ENCODE measurements around the gene GSK3A. TPM values are rescaled to one million over a fixed set of nuclear protein-coding genes. Genes with fewer than 3 reads are reported as not detected.

The GSK3A gene
- total RNA-seq, 2 donors from 2014 or later, result 23.7 to 26.9 TPM

DNA sequence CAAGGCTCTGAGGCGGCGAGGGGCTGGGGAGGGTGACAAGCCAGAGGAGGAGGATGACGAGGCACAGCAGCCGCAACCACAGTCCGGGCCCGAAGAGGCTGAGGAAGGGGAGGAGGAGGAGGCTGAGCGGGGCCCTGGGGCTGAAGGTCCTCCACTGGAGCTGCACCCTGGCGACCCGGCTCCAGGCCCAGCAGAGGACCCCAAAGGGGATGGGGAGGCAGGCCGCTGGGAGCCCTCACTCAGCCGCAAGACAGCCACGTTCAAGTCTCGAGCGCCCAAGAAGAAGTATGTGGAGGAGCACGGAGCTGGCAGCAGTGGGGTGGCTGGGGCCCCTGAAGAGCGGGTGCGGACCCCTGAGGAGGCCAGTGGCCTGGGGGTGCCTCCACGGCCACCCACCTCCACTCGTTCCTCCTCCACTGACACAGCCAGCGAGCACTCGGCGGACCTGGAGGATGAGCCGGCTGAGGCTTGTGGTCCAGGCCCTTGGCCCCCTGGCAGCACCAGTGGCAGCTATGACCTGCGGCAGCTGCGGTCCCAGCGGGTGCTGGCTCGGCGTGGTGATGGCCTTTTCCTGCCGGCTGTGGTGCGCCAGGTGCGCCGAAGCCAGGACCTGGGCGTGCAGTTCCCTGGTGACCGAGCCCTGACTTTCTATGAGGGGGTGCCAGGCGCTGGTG lies 29.6 kb upstream of the GSK3A start:
- no peak for ATAC-seq (ENCODE audit: insufficient number of reproducible peaks, low FRiP score, low read depth)
- H3K27ac ChIP-seq, result peak overlapping the region; percentile 85 to 99
- TF ChIP-seq, protein P1, sequence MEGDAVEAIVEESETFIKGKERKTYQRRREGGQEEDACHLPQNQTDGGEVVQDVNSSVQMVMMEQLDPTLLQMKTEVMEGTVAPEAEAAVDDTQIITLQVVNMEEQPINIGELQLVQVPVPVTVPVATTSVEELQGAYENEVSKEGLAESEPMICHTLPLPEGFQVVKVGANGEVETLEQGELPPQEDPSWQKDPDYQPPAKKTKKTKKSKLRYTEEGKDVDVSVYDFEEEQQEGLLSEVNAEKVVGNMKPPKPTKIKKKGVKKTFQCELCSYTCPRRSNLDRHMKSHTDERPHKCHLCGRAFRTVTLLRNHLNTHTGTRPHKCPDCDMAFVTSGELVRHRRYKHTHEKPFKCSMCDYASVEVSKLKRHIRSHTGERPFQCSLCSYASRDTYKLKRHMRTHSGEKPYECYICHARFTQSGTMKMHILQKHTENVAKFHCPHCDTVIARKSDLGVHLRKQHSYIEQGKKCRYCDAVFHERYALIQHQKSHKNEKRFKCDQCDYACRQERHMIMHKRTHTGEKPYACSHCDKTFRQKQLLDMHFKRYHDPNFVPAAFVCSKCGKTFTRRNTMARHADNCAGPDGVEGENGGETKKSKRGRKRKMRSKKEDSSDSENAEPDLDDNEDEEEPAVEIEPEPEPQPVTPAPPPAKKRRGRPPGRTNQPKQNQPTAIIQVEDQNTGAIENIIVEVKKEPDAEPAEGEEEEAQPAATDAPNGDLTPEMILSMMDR (IDR thresholded peaks at IDR 0.05), result no peak
- peaks cover 30% of the 10 kb centered on the region for H3K36me3 ChIP-seq
- no peaks in the 10 kb centered on the region for H3K27me3 ChIP-seq (replicated peaks; ENCODE audit: insufficient read depth)
- no peak overlapping the region for H3K4me3 ChIP-seq
- DNase-seq (ENCODE audit: low spot score), result no peak
- no peaks in the 10 kb centered on the region for H3K9me3 ChIP-seq
- peaks cover 28 to 68% of the 10 kb centered on the region in 2 donors for H3K4me1 ChIP-seq (ENCODE audit: control insufficient read depth in 1 of 2, low read depth in 2 of 2)

- Histone ChIP-seq H3K27ac (peak overlapping the region; percentile 85 to 99), H3K27me3 (replicated peaks; ENCODE audit: insufficient read depth) (no peaks in the 10 kb centered on the region), H3K9me3 (no peaks in the 10 kb centered on the region), H3K4me1 (ENCODE audit: control insufficient read depth in 1 of 2, low read depth in 2 of 2) (peaks cover 24 to 59% of the 10 kb centered on the region in 2 donors), H3K36me3 (peaks cover 30% of the 10 kb centered on the region), H3K4me3 (peak overlapping the region; percentile 78)
- DNase-seq (ENCODE audit: low spot score), result no peak
- no peak for ATAC-seq (ENCODE audit: insufficient number of reproducible peaks, low FRiP score, low read depth)
- TF ChIP-seq, protein P1 (IDR thresholded peaks at IDR 0.05), result no peak
Observed at GRCh38 chr19:42271045-42271419, 28.6 kb upstream of the GSK3A start.

- peak overlapping the region; percentile 85 to 99 for H3K27ac ChIP-seq
- peaks cover 30% of the 10 kb centered on the region for H3K36me3 ChIP-seq
- DNase-seq (ENCODE audit: low spot score) (no peak), ATAC-seq (ENCODE audit: insufficient number of reproducible peaks, low FRiP score, low read depth) (no peak)
- peaks cover 20 to 55% of the 10 kb centered on the region in 2 donors for H3K4me1 ChIP-seq (ENCODE audit: control insufficient read depth in 1 of 2, low read depth in 2 of 2)
- H3K9me3 ChIP-seq, result no peaks in the 10 kb centered on the region
- no peaks in the 10 kb centered on the region for H3K27me3 ChIP-seq (replicated peaks; ENCODE audit: insufficient read depth)
- TF ChIP-seq, protein P1 (IDR thresholded peaks at IDR 0.05), result no peak
- H3K4me3 ChIP-seq, result peak overlapping the region; percentile 78
Observed at GRCh38 chr19:42270346-42271044, 28.1 kb upstream of the GSK3A start.

GRCh38 chr19:42269478-42270345 lies 27.3 kb upstream of the GSK3A start:
- Histone ChIP-seq H3K27me3 (replicated peaks; ENCODE audit: insufficient read depth) (no peaks in the 10 kb centered on the region), H3K4me3 (peak overlapping the region; percentile 78), H3K36me3 (peaks cover 23% of the 10 kb centered on the region), H3K27ac (peak overlapping the region; percentile 85 to 99), H3K4me1 (ENCODE audit: control insufficient read depth in 1 of 2, low read depth in 2 of 2) (peaks cover 17 to 47% of the 10 kb centered on the region in 2 donors), H3K9me3 (no peaks in the 10 kb centered on the region)
- DNase-seq (ENCODE audit: low spot score) (no peak), ATAC-seq (ENCODE audit: insufficient number of reproducible peaks, low FRiP score, low read depth) (no peak)
- TF ChIP-seq, protein P1 (IDR thresholded peaks at IDR 0.05), result no peak

Measured in thoracic aorta (tissue), 2 donors.